H1 (cell line): ENCODE results near the gene OBP2B. TPM values are rescaled to one million over a fixed set of nuclear protein-coding genes. Genes with fewer than 3 reads are reported as not detected.
A peak's percentile ranks its signal among the peaks of the same experiment; 100 is the strongest.

Experiments used
- CTCF ChIA-PET: fragments of 300-600 bp; sonication (Branson Sonifier 250); formaldehyde crosslinking; loops from one replicate; lab custom pipeline; 2021; ENCODE audit not compliant: partially characterized antibody; lab: Charles Lee
- POLR2A ChIA-PET: fragments of 300-600 bp; sonication (Branson Sonifier 250); formaldehyde crosslinking; loops from one replicate; lab custom pipeline; 2021; ENCODE audit warnings: inconsistent platforms; ENCODE audit not compliant: partially characterized antibody; lab: Charles Lee
- DNase-seq, 2 experiments: peaks; one replicate each; pipeline versions ENCODE4 v3.0.0 to v3.0.0-alpha.2; 2010 to 2022; ENCODE audit warnings: low spot score in 2 of 2, low read depth in 1 of 2, mixed read lengths in 1 of 2
- FAIRE-seq: peaks from 2 replicates; lab custom pipeline; 2011; peaks lifted over from hg19 to GRCh38; lab: Jason Lieb, UNC
- H2AFZ ChIP-seq: 2 replicates; pipeline ENCODE4 v1.8.1; 2012; ENCODE audit warnings: low read length, inconsistent platforms
- H2AK5ac ChIP-seq: 2 replicates; pipeline ENCODE4 v1.6.1; 2013; ENCODE audit warnings: low read depth, low read length
- H2BK120ac ChIP-seq: replicated peaks from 2 replicates; pipeline ENCODE3; 2013; ENCODE audit warnings: low read depth, low read length, inconsistent platforms
- H2BK12ac ChIP-seq: 2 replicates; pipeline ENCODE4 v1.6.1; 2013; ENCODE audit warnings: low read depth, low read length
- H2BK15ac ChIP-seq: 2 replicates; pipeline ENCODE4 v1.6.1; 2013; ENCODE audit warnings: low read length
- H2BK20ac ChIP-seq: 2 replicates; pipeline ENCODE4 v1.6.1; 2013; ENCODE audit warnings: low read length
- H2BK5ac ChIP-seq: 2 replicates; pipeline ENCODE4 v1.6.1; 2013; ENCODE audit warnings: low read depth, low read length
- H3K14ac ChIP-seq: 2 replicates; pipeline ENCODE4 v1.6.1; 2013; ENCODE audit warnings: inconsistent platforms; ENCODE audit not compliant: insufficient read length
- H3K18ac ChIP-seq: 2 replicates; pipeline ENCODE4 v1.6.1; 2013; ENCODE audit warnings: low read length; ENCODE audit errors: extremely low read depth
- H3K23ac ChIP-seq: 2 replicates; pipeline ENCODE4 v1.6.1; 2013; ENCODE audit warnings: inconsistent platforms; ENCODE audit not compliant: insufficient read length
- H3K23me2 ChIP-seq: 2 replicates; pipeline ENCODE4 v1.6.1; 2013; ENCODE audit warnings: low read depth, low read length
- H3K27ac ChIP-seq: 2 replicates; pipeline ENCODE4 v1.6.1; 2011; ENCODE audit warnings: low read depth, low read length, inconsistent platforms
- H3K27me3 ChIP-seq, 4 experiments: replicated peaks in 1 of 4; 1 replicate in 1 of 4; 2 replicates in 3 of 4; pipeline versions ENCODE4 v1.6.1 to v1.8.1; 2011 to 2013; ENCODE audit warnings: low read length in 3 of 4, mild to moderate bottlenecking in 3 of 4, inconsistent platforms in 2 of 4, mixed read lengths in 2 of 4, moderate library complexity in 1 of 4; ENCODE audit not compliant: control insufficient read depth in 3 of 4, insufficient read depth in 3 of 4; ENCODE audit errors: extremely low read depth in 1 of 4
- H3K36me3 ChIP-seq, 4 experiments: 2 replicates each; pipeline versions ENCODE4 v1.6.1 to v1.8.1; 2011 to 2013; ENCODE audit warnings: mild to moderate bottlenecking in 4 of 4, low read length in 3 of 4, moderate library complexity in 2 of 4, control low read depth in 1 of 4, inconsistent platforms in 1 of 4; ENCODE audit not compliant: insufficient read depth in 4 of 4, control insufficient read depth in 2 of 4
- H3K4ac ChIP-seq: replicated peaks from 2 replicates; pipeline ENCODE3; 2013; ENCODE audit warnings: low read length, low read depth, mixed read lengths, inconsistent platforms; ENCODE audit not compliant: insufficient read length
- H3K4me1 ChIP-seq, 4 experiments: replicated peaks in 1 of 4; 1 replicate in 1 of 4; 2 replicates in 3 of 4; pipeline versions ENCODE4 v1.6.1 to v1.8.1; 2011 to 2013; ENCODE audit warnings: low read length in 3 of 4, inconsistent platforms in 2 of 4, mixed read lengths in 1 of 4; ENCODE audit not compliant: insufficient read depth in 4 of 4, control insufficient read depth in 3 of 4
- H3K4me2 ChIP-seq, 2 experiments: 2 replicates each; pipeline versions ENCODE4 v1.6.1 to v1.8.1; 2011 to 2013; ENCODE audit warnings: low read depth in 2 of 2, low read length in 2 of 2, control low read depth in 1 of 2, inconsistent platforms in 1 of 2, mild to moderate bottlenecking in 1 of 2; ENCODE audit not compliant: insufficient read depth in 1 of 2
- H3K4me3 ChIP-seq, 4 experiments: fragments of 200-600, 300-600 bp in 1 of 4; sonication (generic), shearing (Covaris generic), sonication (Bioruptor Twin) in 1 of 4; 2 replicates each; pipeline versions ENCODE4 v1.5.1 to v1.8.1; 2011 to 2016; ENCODE audit warnings: low read length in 4 of 4, low read depth in 3 of 4, control low read depth in 2 of 4, inconsistent platforms in 2 of 4, mild to moderate bottlenecking in 2 of 4, mixed read lengths in 1 of 4, moderate library complexity in 1 of 4; ENCODE audit not compliant: insufficient read depth in 2 of 4; ENCODE audit errors: extremely low read depth in 1 of 4
- H3K56ac ChIP-seq: replicated peaks from 2 replicates; pipeline ENCODE3; 2013; ENCODE audit warnings: low read depth, mild to moderate bottlenecking, mixed read lengths, low read length, inconsistent platforms; ENCODE audit not compliant: insufficient read length
- H3K79me1 ChIP-seq: 2 replicates; pipeline ENCODE4 v1.6.1; 2013; ENCODE audit warnings: low read depth, low read length, control low read depth
- H3K79me2 ChIP-seq, 2 experiments: 2 replicates each; pipeline versions ENCODE4 v1.6.1 to v1.8.1; 2012 to 2013; ENCODE audit warnings: low read length in 2 of 2, mild to moderate bottlenecking in 2 of 2, inconsistent platforms in 1 of 2; ENCODE audit not compliant: insufficient read depth in 2 of 2, control insufficient read depth in 1 of 2
- H3K9ac ChIP-seq, 4 experiments: replicated peaks in 1 of 4; 1 replicate in 1 of 4; 2 replicates in 3 of 4; pipeline versions ENCODE4 v1.6.1 to v1.8.1; 2011 to 2013; ENCODE audit warnings: low read depth in 3 of 4, low read length in 3 of 4, control low read depth in 2 of 4, mild to moderate bottlenecking in 2 of 4, moderate library complexity in 2 of 4, inconsistent platforms in 1 of 4; ENCODE audit errors: extremely low read depth in 1 of 4
- H3K9me3 ChIP-seq, 2 experiments: 2 replicates each; pipeline versions ENCODE4 v1.6.1 to v1.8.1; 2012 to 2013; ENCODE audit warnings: mild to moderate bottlenecking in 2 of 2, moderate library complexity in 2 of 2, control low read depth in 1 of 2, inconsistent platforms in 1 of 2, low read depth in 1 of 2, low read length in 1 of 2, mixed read lengths in 1 of 2; ENCODE audit not compliant: insufficient read depth in 2 of 2
- H4K20me1 ChIP-seq, 2 experiments: replicated peaks in 1 of 2; 2 replicates each; pipeline versions ENCODE3 to v1.8.1; 2011 to 2013; ENCODE audit warnings: inconsistent platforms in 2 of 2, low read length in 2 of 2, mild to moderate bottlenecking in 1 of 2; ENCODE audit not compliant: insufficient read depth in 2 of 2, control insufficient read depth in 1 of 2
- H4K5ac ChIP-seq: 2 replicates; pipeline ENCODE4 v1.6.1; 2013; ENCODE audit warnings: low read length, low read depth, mixed read lengths, inconsistent platforms; ENCODE audit not compliant: insufficient read length
- H4K8ac ChIP-seq: 2 replicates; pipeline ENCODE4 v1.8.0; 2013; ENCODE audit warnings: mild to moderate bottlenecking, moderate library complexity, low read length, inconsistent platforms; ENCODE audit not compliant: insufficient read depth; ENCODE audit errors: extremely low read depth
- H4K91ac ChIP-seq: replicated peaks from 2 replicates; pipeline ENCODE3; 2013; ENCODE audit warnings: low read length, mixed read lengths, inconsistent platforms; ENCODE audit not compliant: insufficient read length
- CEBPB ChIP-seq: IDR thresholded peaks from 2 replicates; pipeline ENCODE4 v1.6.1; 2012; ENCODE audit warnings: low read depth, low read length
- NRF1 ChIP-seq: IDR thresholded peaks from 2 replicates; pipeline ENCODE4 v1.6.1; 2011; ENCODE audit warnings: mild to moderate bottlenecking, low read depth, low read length, improper control_type of control experiment
- WGBS, 2 experiments: shearing (Covaris generic) in 1 of 2; methylation state at CpG; one replicate each; pipeline versions ENCODE4 v1.1.6 to v1.1.7; 2013 to 2015; ENCODE audit warnings: low lambda C conversion rate in 2 of 2, mixed read lengths in 2 of 2, inconsistent platforms in 1 of 2, low coverage in 1 of 2, missing lambda C conversion rate in 1 of 2; ENCODE audit not compliant: insufficient replicate concordance in 2 of 2, insufficient coverage in 1 of 2, insufficient read length in 1 of 2; ENCODE audit errors: extremely low coverage in 1 of 2, missing lambda C conversion rate in 1 of 2; 5-methylcytosine and 5-hydroxymethylcytosine counted together
- polyA plus RNA-seq, 7 experiments: library from polyadenylated mRNA; depleted of rRNA in 3 of 7; stranded (reverse) in 5 of 7; unstranded in 2 of 7; fragments of >200 nt in 5 of 7; fragments of 200-250 nt in 2 of 7; gene quantifications; 1 replicate in 5 of 7; 2 replicates in 1 of 7; 4 replicates in 1 of 7; pipeline versions ENCODE4 v1.2.1 to v1.2.3, GENCODE V29; 2011 to 2013; ENCODE audit warnings: missing spikeins in 2 of 7, mixed read lengths in 2 of 7
- total RNA-seq: library from RNA; stranded (reverse); fragmentation: NEBNext Ultra II Directional; extraction: Animal tissue kit (Norgen Biotek cat#: 25700); gene quantifications from 2 replicates; pipeline ENCODE4 v1.2.1, GENCODE V29; 2021

The OBP2B gene
- total and polyA plus RNA-seq, 2 of the 8 experiments (the other 6 are each of a cell fraction or from before 2014, with no cell fraction given), result not detected

DNA sequence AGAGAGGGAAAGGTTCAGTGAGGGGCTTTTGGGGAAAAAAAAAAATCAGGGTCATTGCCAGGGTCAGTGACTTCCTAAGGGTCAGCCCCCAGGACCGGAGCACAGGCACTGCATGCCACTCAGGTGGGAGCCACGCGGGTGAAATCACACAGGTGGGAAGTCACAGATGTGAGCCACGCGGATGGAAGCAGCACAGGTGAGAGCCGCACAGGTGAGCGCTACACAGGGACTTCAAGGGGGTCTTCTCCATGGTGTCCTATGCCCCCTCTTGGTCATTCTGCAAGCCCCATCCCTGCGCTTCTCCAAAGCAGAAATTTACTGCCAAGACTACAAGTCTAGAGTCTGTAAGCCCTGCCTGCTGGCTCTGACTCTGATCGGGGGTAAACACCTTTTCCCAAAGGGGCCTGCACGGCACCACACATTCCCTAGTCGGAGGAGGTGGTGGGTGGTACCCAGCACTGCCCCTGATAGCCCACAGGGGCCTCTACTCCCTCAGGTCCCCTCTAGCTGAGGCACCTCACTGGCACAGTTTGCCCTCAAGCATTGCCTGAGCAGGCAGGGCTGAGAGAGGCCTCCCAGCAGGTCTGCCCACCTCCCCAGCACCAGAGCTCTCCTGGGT lies 18.3 kb upstream of the OBP2B start:
- H3K4me3 ChIP-seq, result no peak overlapping the region
- H2AK5ac ChIP-seq, result no peak overlapping the region
- no peaks in the 10 kb centered on the region for H3K4me1 ChIP-seq
- DNase-seq (peak in 1 of 2 experiments; percentile 41), FAIRE-seq (no peak)
- H4K8ac ChIP-seq, result no peak overlapping the region
- H3K27me3 ChIP-seq, result no peaks in the 10 kb centered on the region; a peak in 1 of 7 replicates
- no peak overlapping the region for H4K5ac ChIP-seq
- H3K14ac ChIP-seq, result no peak overlapping the region
- no peaks in the 10 kb centered on the region for H3K79me1 ChIP-seq
- H3K9me3 ChIP-seq, result peaks cover 0 to 2% of the 10 kb centered on the region in 2 experiments; a peak in 1 of 4 replicates
- H3K4ac ChIP-seq, result no peak overlapping the region
- no peak overlapping the region for H2BK12ac ChIP-seq
- H3K27ac ChIP-seq, result no peak overlapping the region
- WGBS, 2 experiments, result 89% methylated on average over 9 of the region's 11 CpGs; no CpG with 5 or more reads in 1 of the 2 experiments
- H4K20me1 ChIP-seq, result peaks cover 0 to 1% of the 10 kb centered on the region in 2 experiments
- H2BK15ac ChIP-seq, result no peak overlapping the region
- H2BK120ac ChIP-seq, result no peak overlapping the region
- no peak overlapping the region for H3K23ac ChIP-seq
- H3K23me2 ChIP-seq, result no peaks in the 10 kb centered on the region; the same call in 1 of the 2 replicates
- no peak overlapping the region for H2BK5ac ChIP-seq
- CTCF ChIA-PET, result interaction anchor here (0.6 to 1.9 kb wide), 3 partner anchors 12 to 42 kb away, joined by 3 to 10 read pairs (median 3); no protein-coding TSS in a partner anchor
- H2BK20ac ChIP-seq, result no peak overlapping the region
- no peak overlapping the region for H3K56ac ChIP-seq
- H3K9ac ChIP-seq, result no peak overlapping the region
- H3K36me3 ChIP-seq, result no peaks in the 10 kb centered on the region
- H4K91ac ChIP-seq, result no peak overlapping the region
- no peak overlapping the region for H3K18ac ChIP-seq
- H2AFZ ChIP-seq, result no peak overlapping the region
- H3K79me2 ChIP-seq, result no peaks in the 10 kb centered on the region
- POLR2A ChIA-PET, result no interaction called here
- no peak overlapping the region for H3K4me2 ChIP-seq
- TF ChIP-seq NRF1 (no peak), CEBPB (no peak)
